Measurements from ENCODE around the gene ANO9. TPM values are rescaled to one million over a fixed set of nuclear protein-coding genes. Genes with fewer than 3 reads are reported as not detected.
A peak's percentile ranks its signal among the peaks of the same experiment; 100 is the strongest.
"Not testable (repeated sequence)": the region's sequence is repeated elsewhere in the genome, so short reads cannot be mapped to it uniquely, and the experiment has no call there.

The ANO9 gene
- total and polyA plus RNA-seq, 4 donors, result 0.20 to 0.75 (median 0.40) TPM

- not testable (repeated sequence) for DNase-seq (ENCODE audit: low spot score); H3K27me3 ChIP-seq (ENCODE audit: control insufficient read depth in 4 of 4, insufficient read depth in 4 of 4, low read length in 3 of 4); H3K9ac ChIP-seq (ENCODE audit: low read depth in 1 of 2, low read length in 2 of 2); H3K9me3 ChIP-seq (ENCODE audit: control insufficient read depth in 4 of 4, low read length in 3 of 4); H3K27ac ChIP-seq (ENCODE audit: low read depth in 1 of 2, low read length in 2 of 2); H3K4me3 ChIP-seq (ENCODE audit: low read depth in 1 of 3, low read length in 3 of 3); H3K36me3 ChIP-seq (ENCODE audit: control insufficient read depth in 4 of 4, insufficient read depth in 3 of 4, low read depth in 1 of 4, low read length in 3 of 4)
- peaks cover 30 to 69% (median 45%) of the 10 kb centered on the region in 4 donors for H3K4me1 ChIP-seq (ENCODE audit: control insufficient read depth in 4 of 4, insufficient read depth in 4 of 4, low read length in 3 of 4)
- WGBS, result 87% methylated on average over 13 of the region's 13 CpGs
Measured at GRCh38 chr11:410711-411110, 31.1 kb downstream of the ANO9 start.

DNA sequence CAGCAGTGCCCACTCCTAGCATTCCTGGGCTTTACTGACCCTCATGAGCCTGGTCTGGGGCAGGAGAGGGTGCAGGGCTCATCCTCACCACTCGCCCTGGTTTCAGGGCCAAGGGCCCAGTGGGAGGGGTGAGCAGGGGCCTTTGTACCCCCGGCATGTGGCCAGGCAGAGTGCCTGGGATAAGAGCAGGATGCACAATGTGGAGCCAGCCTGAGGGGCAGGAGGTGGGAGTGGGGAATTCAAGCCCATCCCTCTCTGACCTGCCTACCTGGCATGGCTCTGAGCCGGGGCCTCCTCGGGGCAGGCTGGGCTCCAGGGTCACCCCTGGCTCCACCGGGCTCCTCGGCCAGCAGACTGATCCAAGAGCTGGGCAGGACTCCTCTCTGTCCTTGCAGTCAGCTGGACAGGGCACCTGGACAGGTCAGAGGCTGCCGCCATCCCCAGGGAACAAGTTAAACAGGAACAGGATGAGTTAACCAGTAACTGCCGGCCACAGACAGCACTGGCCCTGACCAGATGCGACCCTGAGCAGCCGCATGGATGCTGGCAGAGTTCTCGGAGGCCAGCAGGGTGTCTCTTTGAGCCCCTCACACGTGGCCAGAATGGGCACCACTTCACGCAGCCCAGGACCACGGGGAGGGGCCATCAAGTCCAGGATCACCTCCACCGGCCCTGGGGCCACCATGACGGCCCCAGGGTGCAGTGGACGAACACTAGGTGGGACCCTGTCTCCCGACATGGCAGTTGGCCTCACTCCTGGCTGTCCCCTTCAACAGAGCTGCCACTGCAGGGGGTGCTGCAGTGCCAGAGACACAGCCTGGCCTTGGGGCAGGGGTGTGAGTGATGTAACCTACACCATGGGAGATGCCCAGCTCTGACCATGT, 32.0 kb downstream of the ANO9 start:
- TF ChIP-seq HNF4A (conservative IDR thresholded peaks at IDR 0.05) (peak; percentile 81 to 84), YY1 (IDR thresholded peaks at IDR 0.05) (peak; percentile 88), NR2F2 (IDR thresholded peaks at IDR 0.05) (peak; percentile 46), EGR1 (IDR thresholded peaks at IDR 0.05; ENCODE audit: low read depth in 2 of 2) (no peak), HNF4G (IDR thresholded peaks at IDR 0.05) (peak; percentile 84), SP1 (IDR thresholded peaks at IDR 0.05) (peak; percentile 93), CTCF (IDR thresholded peaks at IDR 0.05; ENCODE audit: low read depth, low read length, missing input control) (no peak), RAD21 (IDR thresholded peaks at IDR 0.05) (peak in 1 of 2 donors; percentile 67), GABPA (IDR thresholded peaks at IDR 0.05 in 1 of 2, conservative IDR thresholded peaks at IDR 0.05 in 1 of 2) (peak in 1 of 2 donors; percentile 69), JUND (IDR thresholded peaks at IDR 0.05) (no peak), ZBTB33 (IDR thresholded peaks at IDR 0.05) (no peak), RXRA (IDR thresholded peaks at IDR 0.05) (peak; percentile 86 to 92), FOXA1 (IDR thresholded peaks at IDR 0.05) (no peak)
- TF ChIP-seq, protein P1, sequence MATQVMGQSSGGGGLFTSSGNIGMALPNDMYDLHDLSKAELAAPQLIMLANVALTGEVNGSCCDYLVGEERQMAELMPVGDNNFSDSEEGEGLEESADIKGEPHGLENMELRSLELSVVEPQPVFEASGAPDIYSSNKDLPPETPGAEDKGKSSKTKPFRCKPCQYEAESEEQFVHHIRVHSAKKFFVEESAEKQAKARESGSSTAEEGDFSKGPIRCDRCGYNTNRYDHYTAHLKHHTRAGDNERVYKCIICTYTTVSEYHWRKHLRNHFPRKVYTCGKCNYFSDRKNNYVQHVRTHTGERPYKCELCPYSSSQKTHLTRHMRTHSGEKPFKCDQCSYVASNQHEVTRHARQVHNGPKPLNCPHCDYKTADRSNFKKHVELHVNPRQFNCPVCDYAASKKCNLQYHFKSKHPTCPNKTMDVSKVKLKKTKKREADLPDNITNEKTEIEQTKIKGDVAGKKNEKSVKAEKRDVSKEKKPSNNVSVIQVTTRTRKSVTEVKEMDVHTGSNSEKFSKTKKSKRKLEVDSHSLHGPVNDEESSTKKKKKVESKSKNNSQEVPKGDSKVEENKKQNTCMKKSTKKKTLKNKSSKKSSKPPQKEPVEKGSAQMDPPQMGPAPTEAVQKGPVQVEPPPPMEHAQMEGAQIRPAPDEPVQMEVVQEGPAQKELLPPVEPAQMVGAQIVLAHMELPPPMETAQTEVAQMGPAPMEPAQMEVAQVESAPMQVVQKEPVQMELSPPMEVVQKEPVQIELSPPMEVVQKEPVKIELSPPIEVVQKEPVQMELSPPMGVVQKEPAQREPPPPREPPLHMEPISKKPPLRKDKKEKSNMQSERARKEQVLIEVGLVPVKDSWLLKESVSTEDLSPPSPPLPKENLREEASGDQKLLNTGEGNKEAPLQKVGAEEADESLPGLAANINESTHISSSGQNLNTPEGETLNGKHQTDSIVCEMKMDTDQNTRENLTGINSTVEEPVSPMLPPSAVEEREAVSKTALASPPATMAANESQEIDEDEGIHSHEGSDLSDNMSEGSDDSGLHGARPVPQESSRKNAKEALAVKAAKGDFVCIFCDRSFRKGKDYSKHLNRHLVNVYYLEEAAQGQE (IDR thresholded peaks at IDR 0.05), result peak; percentile 64
- TF ChIP-seq, protein P2, sequence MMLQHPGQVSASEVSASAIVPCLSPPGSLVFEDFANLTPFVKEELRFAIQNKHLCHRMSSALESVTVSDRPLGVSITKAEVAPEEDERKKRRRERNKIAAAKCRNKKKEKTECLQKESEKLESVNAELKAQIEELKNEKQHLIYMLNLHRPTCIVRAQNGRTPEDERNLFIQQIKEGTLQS (IDR thresholded peaks at IDR 0.05), result no peak
- DNase-seq (ENCODE audit: low spot score), result peak; percentile 61
- Histone ChIP-seq H3K27me3 (ENCODE audit: control insufficient read depth in 4 of 4, insufficient read depth in 4 of 4, low read length in 3 of 4) (no peaks in the 10 kb centered on the region), H3K4me1 (ENCODE audit: control insufficient read depth in 4 of 4, insufficient read depth in 4 of 4, low read length in 3 of 4) (peaks cover 34 to 69% (median 44%) of the 10 kb centered on the region in 4 donors), H3K36me3 (ENCODE audit: control insufficient read depth in 4 of 4, insufficient read depth in 3 of 4, low read depth in 1 of 4, low read length in 3 of 4) (no peaks in the 10 kb centered on the region), H3K9me3 (ENCODE audit: control insufficient read depth in 4 of 4, low read length in 3 of 4) (no peaks in the 10 kb centered on the region), H3K9ac (ENCODE audit: low read depth in 1 of 2, low read length in 2 of 2) (no peak overlapping the region), H3K27ac (ENCODE audit: low read depth in 1 of 2, low read length in 2 of 2) (peak overlapping the region; percentile 2 to 68), H3K4me3 (ENCODE audit: low read depth in 1 of 3, low read length in 3 of 3) (peak overlapping the region in 2 of 3 donors; percentile 13 to 18)
- 35% methylated on average over 18 of the region's 18 CpGs for WGBS

All from liver (tissue), 9 donors.